Panc1 (cell line): ENCODE results near the gene SPPL2A. TPM values are rescaled to one million over a fixed set of nuclear protein-coding genes. Genes with fewer than 3 reads are reported as not detected.

Experiments
- ATAC-seq: fragments of 200-7000 bp; cut with Tn5 transposase; 2 replicates; pipeline ENCODE4 v1.9.1; 2020; ENCODE audit warnings: mild to moderate bottlenecking, moderate library complexity
- BruUV-seq: library from RNA; stranded (reverse); fragments of 400-500 nt; replicated peaks from 2 replicates; lab custom pipeline; 2021; lab: Mats Ljungman, UMichigan
- CTCF ChIA-PET: fragments of 300-600 bp; sonication (Branson Sonifier 250); formaldehyde crosslinking; loops from one replicate; lab custom pipeline; 2022; ENCODE audit warnings: antibody characterized with exemption; lab: Charles Lee
- POLR2A ChIA-PET: fragments of 300-600 bp; sonication (Branson Sonifier 250); formaldehyde crosslinking; loops from one replicate; lab custom pipeline; 2022; ENCODE audit warnings: antibody characterized with exemption; lab: Charles Lee
- DNase-seq: peaks from one replicate; pipeline ENCODE4 v3.0.0-alpha.2; 2010; ENCODE audit warnings: low read depth, low spot score
- H3K27ac ChIP-seq: 2 replicates; pipeline ENCODE4 v1.5.1; 2011; ENCODE audit warnings: mild to moderate bottlenecking, low read length, inconsistent platforms
- H3K27me3 ChIP-seq: fragments of 200-500 bp; sonication (Bioruptor generic); 2 replicates; pipeline ENCODE4 v1.6.0; 2014; ENCODE audit warnings: low read length, inconsistent platforms; ENCODE audit not compliant: control insufficient read depth, insufficient read depth
- H3K36me3 ChIP-seq: fragments of 200-500 bp; sonication (Bioruptor generic); 2 replicates; pipeline ENCODE4 v1.5.1; 2014; ENCODE audit warnings: inconsistent platforms, mild to moderate bottlenecking, low read length, moderate library complexity; ENCODE audit not compliant: control insufficient read depth, insufficient read depth
- H3K4me1 ChIP-seq: 2 replicates; pipeline ENCODE4 v1.5.1; 2011; ENCODE audit warnings: inconsistent platforms, mild to moderate bottlenecking, low read length, moderate library complexity; ENCODE audit not compliant: control insufficient read depth, insufficient read depth
- H3K4me3 ChIP-seq, 2 experiments: 2 replicates each; pipeline ENCODE4 v1.5.1; 2011 to 2012; ENCODE audit warnings: low read depth in 2 of 2, low read length in 2 of 2, mild to moderate bottlenecking in 2 of 2, inconsistent platforms in 1 of 2, moderate library complexity in 1 of 2
- H3K9me3 ChIP-seq: fragments of 200-500 bp; sonication (Bioruptor generic); 2 replicates; pipeline ENCODE4 v1.5.1; 2014; ENCODE audit warnings: low read depth, mild to moderate bottlenecking, inconsistent platforms, low read length, moderate library complexity; ENCODE audit not compliant: control insufficient read depth, insufficient read depth
- CTCF ChIP-seq: fragments of 450-650 bp; IDR thresholded peaks from 2 replicates; pipeline ENCODE4 v1.5.1; 2017; ENCODE audit warnings: mild to moderate bottlenecking
- POLR2AphosphoS5 ChIP-seq: IDR thresholded peaks from 2 replicates; pipeline ENCODE4 v1.6.1; 2012; ENCODE audit warnings: mild to moderate bottlenecking, low read depth, low read length, moderate library complexity
- REST ChIP-seq, 2 experiments: IDR thresholded peaks; 2 replicates each; pipeline ENCODE4 v1.6.1; 2011 to 2012; ENCODE audit warnings: low read depth in 2 of 2, control low read depth in 1 of 2, low read length in 1 of 2, mild to moderate bottlenecking in 1 of 2, moderate library complexity in 1 of 2; ENCODE audit not compliant: insufficient read depth in 1 of 2
- SIN3A ChIP-seq: IDR thresholded peaks from 2 replicates; pipeline ENCODE4 v1.6.1; 2012; ENCODE audit warnings: low read depth, mild to moderate bottlenecking, low read length, moderate library complexity, borderline replicate concordance; ENCODE audit not compliant: insufficient read depth
- TCF7L2 ChIP-seq: IDR thresholded peaks from 2 replicates; pipeline ENCODE4 v1.6.1; 2011; ENCODE audit warnings: mild to moderate bottlenecking, low read depth, low read length, inconsistent platforms
- in situ Hi-C: cut with HindIII; loops from 2 replicates; pipeline ENCODE4 v1.10.0; 2016; ENCODE audit warnings: low sequenced_read_pairs, low pct_unique_long_range_greater_than_20kb
- intact Hi-C: fragments of 100-400 bp; cut with micrococcal nuclease; formaldehyde crosslinking; loops from one replicate; pipeline ENCODE4 v1.10.0; 2022; ENCODE audit not compliant: unreplicated experiment
- total RNA-seq: library from RNA; stranded (reverse); gene quantifications from one replicate; pipeline ENCODE4 v1.2.1, GENCODE V29; 2021; ENCODE audit not compliant: unreplicated experiment

Gene SPPL2A
- total RNA-seq, 1 experiment from 2014 or later, result 154 TPM

- no peak overlapping the region for H3K4me3 ChIP-seq
- TF ChIP-seq REST (IDR thresholded peaks at IDR 0.05; ENCODE audit: insufficient read depth in 1 of 2, low read depth in 2 of 2, low read length in 1 of 2), result no peak
- no peak for TF ChIP-seq SIN3A
- TF ChIP-seq CTCF, result no peak
- TF ChIP-seq POLR2AphosphoS5, result no peak
- no peak for TF ChIP-seq TCF7L2
- H3K36me3 ChIP-seq, result no peaks in the 10 kb centered on the region
- no peak overlapping the region for H3K27ac ChIP-seq
- H3K9me3 ChIP-seq, result no peaks in the 10 kb centered on the region
- H3K27me3 ChIP-seq, result no peaks in the 10 kb centered on the region
- ChIA-PET POLR2A (no interaction called here), CTCF (no interaction called here)
- DNase-seq, result no peak
- BruUV-seq, result no TSS peak
- no peaks in the 10 kb centered on the region for H3K4me1 ChIP-seq
- in situ Hi-C loops, result no loop called here
- ATAC-seq, result no peak
- intact Hi-C loops, result no loop called here
Observed at GRCh38 chr15:50778086-50778485, 12.6 kb upstream of the SPPL2A start.

- Histone ChIP-seq H3K9me3 (no peaks in the 10 kb centered on the region), H3K4me1 (no peaks in the 10 kb centered on the region), H3K27me3 (no peaks in the 10 kb centered on the region), H3K4me3 (no peak overlapping the region), H3K27ac (no peak overlapping the region), H3K36me3 (no peaks in the 10 kb centered on the region)
- no TSS peak for BruUV-seq
- in situ Hi-C loops, result no loop called here
- no peak for DNase-seq
- intact Hi-C loops, result no loop called here
- ChIA-PET POLR2A (no interaction called here), CTCF (no interaction called here)
- no peak for ATAC-seq
- TF ChIP-seq REST (IDR thresholded peaks at IDR 0.05; ENCODE audit: insufficient read depth in 1 of 2, low read depth in 2 of 2, low read length in 1 of 2) (no peak), CTCF (no peak), TCF7L2 (no peak), SIN3A (no peak), POLR2AphosphoS5 (no peak)
Observed at GRCh38 chr15:50777042-50777441, 11.5 kb upstream of the SPPL2A start.
